Astrocyte of the hippocampus (primary cell): ENCODE results near the gene CIAO1.
"Not testable (repeated sequence)": the region's sequence is repeated elsewhere in the genome, so short reads cannot be mapped to it uniquely, and the experiment has no call there.

Experiments
- DNase-seq: peaks from one replicate; pipeline ENCODE4 v3.0.0; 2011; ENCODE audit warnings: low read depth, low spot score

The CIAO1 gene

DNA sequence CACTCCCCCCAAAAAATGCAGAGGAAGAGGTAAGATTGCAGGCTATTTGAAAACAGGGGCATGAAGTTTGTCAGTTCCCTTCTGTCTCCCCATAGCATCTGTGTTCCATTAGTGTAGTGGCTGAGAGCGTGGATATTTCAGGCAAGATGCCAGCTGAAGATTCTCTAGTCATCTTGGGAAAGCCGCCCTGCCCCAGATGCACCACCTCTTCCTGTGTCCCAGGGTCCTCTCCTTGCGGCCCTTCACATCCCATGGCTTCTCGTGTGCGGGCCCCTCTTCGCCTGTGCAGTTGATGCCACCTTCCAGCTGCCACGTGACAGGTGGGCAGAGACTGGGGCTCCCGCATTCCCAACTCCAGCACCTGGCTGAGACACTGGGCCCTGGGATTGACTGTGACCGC, 16.4 kb upstream of the CIAO1 start:
- no peak for DNase-seq

- DNase-seq, result no peak
Measured at GRCh38 chr2:96250188-96250587, 15.8 kb upstream of the CIAO1 start.

DNA sequence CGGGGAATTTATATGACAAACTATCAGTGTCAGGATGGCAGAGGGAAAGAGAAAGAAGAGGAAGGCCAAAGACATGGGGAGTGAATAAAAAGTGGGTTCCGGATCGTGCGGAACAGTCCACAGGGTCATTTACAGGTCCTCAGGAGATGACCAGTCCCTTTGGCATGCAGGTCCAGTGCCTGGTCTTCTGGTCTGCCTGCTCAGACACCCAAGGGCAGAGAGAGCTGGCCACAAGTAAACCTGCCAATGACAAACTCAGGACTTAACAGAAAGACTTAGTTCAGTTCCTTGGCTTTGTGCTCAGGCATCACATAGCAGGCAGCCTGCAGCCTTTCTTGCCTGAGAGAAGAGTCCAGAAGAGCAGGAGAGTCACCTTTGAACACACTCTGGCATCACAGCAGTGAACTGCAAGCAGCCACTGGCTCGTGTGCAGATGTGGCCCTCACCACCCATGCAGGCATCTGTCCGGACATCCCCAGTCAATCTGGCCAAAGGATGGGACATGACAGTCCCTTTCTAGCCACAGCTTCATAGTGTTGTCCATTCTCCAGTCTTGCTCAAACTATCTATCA, 14.2 kb upstream of the CIAO1 start:
- DNase-seq, result peak; percentile 96

DNA sequence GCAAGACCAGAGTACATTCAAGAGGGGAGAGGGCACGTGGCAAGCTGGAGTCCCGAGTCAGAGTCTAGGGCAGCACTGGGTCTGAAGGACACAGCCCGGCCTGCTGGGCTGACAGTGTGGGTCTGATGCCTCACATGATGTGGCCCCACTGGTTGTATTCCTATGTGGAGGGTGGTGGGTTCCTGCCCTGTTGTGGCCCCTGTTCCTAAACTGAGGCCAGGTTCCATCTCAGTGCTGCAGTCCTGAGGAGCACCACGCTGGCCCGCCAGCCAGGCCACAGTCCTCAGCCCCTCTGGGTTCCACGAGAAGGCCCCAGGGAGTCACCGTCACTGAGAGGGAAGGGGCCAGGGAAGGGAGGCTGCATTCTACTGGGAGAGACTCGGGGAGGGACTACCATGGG, 13.5 kb upstream of the CIAO1 start:
- no peak for DNase-seq

GRCh38 chr2:96253006-96253405, 13.0 kb upstream of the CIAO1 start:
- DNase-seq, result no peak

- no peak for DNase-seq
Measured at GRCh38 chr2:96254571-96254970, 11.5 kb upstream of the CIAO1 start.

- DNase-seq, result no peak
Measured at GRCh38 chr2:96256611-96257113, 9.4 kb upstream of the CIAO1 start.

- DNase-seq, result not testable (repeated sequence)
Measured at GRCh38 chr2:96257744-96258143, 8.3 kb upstream of the CIAO1 start.

DNA sequence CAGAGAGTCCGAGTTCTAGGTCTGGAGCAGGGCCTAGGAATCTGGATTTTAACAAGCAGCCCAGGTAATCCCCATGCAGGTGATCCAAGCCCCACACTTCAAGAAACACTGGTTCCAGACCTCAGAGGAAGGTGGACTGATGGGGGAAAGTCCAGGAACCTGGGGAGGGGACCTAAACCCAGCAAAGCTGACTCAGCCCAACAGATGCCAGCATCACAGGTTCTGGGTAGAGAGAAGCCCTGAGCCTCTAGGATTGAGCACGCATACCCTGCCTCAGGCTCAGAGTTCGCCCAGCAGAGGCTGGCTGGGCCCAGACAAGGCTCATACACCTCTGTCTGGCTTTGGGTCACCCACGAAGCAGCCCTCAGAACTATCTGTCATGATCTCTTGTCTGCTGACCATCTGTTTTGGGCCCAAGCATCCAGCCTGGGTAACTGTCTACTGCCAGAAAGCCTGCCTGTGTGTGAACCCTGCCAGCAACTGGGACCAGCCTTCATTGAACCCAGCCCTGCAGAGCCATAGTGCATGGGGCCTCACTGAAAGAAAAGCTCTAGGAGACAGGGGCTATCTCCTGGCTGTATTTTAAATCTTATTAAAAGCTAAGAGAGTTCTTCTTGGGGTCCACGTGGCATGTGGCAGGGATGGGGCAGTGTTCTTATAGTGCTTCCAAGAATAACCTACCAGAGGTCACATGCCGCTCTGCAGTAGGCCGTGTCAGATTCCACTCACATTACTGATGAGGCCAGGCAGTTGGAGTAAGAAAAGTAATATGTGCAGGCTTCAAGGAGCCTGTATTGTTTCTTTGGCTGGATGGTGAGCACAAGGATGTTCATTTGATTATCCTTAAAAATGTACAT, 7.6 kb upstream of the CIAO1 start:
- DNase-seq, result no peak

- no peak for DNase-seq
Measured at GRCh38 chr2:96259497-96259921, 6.5 kb upstream of the CIAO1 start.

DNA sequence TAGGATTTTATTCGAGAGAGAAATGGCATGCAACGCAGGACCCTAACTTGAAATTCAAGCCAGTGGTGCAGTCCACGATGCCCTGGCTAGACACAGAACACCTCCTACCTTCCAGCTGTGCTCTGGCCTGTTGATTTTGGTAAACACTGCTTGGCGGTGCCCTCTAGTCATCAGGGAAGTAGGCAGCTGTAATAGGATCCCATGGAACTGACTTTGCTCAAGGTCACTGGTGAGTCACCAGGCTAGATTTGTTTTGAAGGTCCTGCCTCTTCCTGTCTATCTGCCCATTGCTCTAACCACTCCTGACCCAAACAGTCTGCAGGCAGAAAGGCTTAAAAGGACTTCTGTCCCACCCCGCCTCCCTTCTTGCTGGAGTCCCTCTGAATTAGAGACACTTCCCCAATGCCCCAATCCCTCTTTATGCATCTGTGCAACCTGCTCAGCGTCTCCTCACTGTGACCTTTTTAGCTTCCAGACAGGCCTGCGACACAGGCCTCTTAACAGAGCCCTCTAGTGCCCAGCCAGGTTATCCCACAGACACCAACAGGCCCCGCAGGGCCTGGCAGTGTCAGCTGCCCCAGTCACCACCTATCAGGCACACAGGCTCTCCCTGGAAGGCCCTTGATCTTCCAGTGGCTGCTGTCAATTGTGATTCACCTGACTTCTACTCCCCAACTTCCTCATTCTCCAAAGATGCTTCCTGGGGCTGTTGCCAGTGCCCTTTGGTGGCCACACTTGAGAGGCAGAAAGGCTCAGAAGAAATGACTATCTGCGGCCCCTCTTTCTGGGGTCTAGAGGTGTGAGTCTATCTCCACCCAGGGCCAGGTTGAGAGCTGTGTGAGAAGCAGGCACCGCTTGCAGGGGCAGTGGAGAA, 5.4 kb upstream of the CIAO1 start:
- peak; percentile 65 for DNase-seq

DNA sequence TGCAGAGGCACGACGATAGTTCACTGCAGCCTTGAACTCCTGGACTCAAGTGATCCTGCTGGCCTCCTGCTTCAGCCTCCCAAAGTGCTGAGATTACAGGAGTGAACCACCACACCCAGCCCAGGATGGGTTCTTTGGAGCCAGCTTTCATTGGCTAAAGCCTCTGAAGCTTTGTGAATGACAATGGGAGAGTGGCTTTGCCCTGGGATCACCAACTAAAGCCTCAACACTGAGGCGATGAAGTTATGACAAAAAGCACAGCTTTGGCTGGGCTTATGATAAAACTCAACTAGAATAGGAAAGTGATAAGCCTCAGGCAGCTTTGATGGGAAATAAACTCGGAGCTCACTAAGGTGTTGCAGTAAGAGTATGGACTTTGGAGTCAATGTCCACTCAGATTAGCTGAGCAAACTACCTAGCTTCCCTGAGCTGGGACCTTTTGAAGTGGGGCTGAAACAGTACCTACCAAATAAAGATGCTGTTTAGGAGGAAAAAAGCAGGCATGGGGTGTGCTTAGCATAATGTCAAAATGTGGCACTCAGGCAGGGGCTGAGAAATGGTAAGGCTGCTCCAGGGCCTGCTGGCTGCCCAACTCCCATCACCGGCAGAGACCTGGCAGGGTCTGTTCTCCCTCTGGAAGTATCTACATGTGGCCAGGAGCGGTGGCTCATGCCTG, 4.6 kb upstream of the CIAO1 start:
- DNase-seq, result no peak

DNA sequence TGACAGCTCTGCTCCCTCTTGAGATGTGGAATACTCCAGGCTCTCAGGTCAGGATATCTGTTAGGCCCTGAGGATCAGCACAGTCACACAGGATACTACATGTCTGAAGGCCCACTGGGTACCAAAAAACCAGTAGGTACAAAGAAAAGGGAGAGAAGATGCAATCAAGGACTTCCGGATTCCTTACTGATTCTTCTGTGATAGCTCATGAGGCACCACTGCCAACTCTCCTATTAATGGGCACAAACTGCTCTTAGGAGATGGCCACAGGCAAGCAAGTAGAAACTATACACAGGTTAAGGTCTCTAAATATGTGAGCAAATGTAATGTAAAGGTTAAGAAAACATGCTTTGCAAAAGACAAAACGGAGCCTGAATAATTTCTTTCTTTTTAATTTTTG, 3.7 kb upstream of the CIAO1 start:
- DNase-seq, result no peak

DNA sequence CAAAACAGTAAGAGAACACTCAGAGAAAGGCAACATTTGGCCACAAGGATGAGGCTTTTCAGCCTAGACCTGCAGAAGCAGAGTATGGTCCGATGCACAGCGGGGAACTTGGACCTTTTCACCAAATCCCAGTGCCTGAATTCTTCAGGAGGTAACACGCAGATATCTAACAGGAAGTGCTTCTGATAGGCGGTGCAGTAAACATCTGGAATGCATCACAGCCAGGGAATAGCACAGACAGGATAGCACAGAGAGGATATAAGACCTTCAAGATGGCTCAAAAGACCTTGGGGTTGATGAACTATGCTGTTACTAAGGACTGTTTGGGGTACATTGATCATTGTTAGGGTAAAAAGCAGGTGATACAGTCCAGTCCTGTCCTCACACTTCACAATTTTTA, 1.9 kb upstream of the CIAO1 start:
- no peak for DNase-seq

GRCh38 chr2:96264656-96265348, 1.2 kb upstream of the CIAO1 start:
- peak; percentile 78 for DNase-seq

DNA sequence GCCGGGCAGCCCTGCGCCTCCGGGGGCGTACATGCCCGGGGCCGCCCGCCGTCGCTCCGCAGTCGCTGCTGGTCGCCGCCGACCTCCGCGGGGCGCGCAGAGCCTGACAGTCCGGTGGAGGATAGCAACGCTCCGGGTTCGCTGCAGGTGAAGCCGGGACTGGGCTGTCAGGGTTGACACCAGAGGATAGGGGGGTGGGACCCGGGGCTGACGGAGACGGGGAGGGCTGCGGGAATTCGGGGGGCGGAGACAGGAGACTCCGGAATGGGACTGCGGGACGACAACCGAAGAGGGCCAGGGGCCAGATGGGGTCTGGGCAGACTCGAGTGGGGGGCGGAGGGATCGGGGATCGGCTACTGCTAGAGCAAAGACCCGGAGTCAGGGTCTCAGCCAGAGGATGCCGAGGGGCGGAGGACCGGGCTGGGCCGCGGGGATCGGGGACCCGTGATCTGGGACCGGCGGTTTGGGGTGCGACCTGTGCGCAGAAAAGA, 631 bp upstream of the CIAO1 start:
- DNase-seq, result no peak

DNA sequence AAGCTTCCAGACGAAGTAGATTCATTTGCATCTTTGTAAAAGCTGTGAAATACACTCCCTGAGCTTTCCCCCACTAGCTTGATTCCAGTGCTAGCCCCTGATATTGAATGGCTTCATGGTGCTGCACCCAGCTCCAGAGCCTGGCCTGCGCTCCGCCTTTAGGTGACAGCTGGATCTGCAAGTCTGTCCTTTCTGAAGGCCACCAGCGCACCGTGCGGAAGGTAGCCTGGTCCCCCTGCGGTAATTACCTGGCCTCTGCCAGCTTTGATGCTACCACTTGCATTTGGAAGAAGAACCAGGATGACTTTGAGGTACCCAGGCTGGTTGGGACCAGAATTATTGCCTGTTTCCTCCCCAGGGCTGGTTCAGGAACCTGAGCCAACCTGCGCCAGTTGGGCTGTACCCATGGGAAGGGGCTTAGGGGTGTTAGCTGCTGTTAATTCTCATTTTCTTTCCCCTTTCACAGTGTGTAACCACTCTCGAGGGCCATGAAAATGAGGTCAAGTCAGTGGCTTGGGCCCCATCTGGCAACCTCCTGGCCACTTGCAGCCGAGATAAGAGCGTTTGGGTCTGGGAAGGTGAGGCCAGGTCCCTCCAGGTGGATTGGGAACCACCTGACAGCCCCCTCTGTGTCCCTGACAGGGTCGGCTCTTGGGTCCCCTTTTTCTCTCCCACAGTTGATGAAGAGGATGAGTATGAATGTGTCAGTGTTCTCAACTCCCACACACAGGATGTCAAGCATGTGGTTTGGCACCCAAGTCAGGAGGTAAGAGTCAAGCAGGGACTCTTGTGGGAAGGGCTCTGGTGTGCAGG, 1.3 kb downstream of the CIAO1 start:
- peak; percentile 46 for DNase-seq

DNA sequence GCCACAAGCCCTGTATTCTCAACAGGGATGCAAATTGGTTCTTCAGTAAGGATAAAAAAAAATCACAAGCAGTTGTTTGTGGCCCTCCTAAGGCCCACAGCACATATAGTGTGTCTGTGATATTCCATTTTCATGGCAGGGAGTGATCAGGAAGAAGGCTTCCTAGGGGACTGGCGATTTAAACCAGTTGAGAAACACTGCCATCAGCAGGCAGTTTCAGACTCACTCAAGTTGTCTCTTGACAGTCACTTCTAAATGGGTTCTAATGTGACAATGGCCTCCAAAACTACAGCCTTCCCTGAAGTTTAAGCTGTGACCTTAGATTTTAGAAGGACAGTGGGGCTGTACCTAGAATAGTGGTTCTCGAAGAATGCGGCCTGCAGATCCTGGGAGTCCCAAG, 6.0 kb downstream of the CIAO1 start:
- DNase-seq, result no peak

- DNase-seq, result no peak
Measured at GRCh38 chr2:96273763-96274162, 7.7 kb downstream of the CIAO1 start.
